Measurements from ENCODE around the gene SRGAP2B.
"Not testable (repeated sequence)": the region's sequence is repeated elsewhere in the genome, so short reads cannot be mapped to it uniquely, and the experiment has no call there.

Gene SRGAP2B

DNA sequence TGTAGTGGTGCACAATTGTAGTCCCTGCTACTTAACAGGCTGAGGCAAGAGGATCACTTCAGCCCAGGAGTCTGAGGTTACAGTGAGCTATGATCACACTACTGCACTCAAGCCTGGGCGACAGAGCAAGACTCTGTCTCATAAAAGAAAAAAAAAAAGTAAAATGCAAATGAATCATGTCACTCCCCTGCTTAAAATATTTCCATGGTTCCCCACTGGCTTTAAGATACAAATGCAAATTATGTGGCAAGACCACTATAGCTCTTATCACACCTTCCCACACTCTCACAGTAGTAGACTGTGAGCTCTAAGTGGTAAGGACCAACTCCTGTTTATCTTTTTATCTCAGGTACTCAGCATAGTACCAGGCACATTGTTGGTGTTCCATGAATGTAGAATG, 53.6 kb downstream of the SRGAP2B start:
- DNase-seq, result not testable (repeated sequence)

DNA sequence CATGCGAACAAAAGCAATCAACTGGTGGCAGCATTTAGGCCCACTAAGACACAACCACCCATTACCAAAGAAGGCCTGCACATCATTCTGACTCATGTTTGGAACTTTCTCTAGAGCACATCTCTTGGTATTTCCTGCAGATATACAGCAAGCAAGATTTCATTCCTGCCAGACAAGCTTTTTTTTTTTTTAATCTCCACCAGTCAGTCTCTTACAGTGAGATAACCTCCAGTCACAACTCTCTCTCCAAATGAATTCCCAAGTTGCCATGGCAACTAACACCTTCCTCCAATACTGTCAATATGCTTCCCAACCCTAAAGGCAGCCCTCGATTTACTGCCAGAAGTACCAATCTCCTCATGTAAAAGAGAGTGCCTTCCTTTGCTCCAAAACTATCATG, 59.1 kb downstream of the SRGAP2B start:
- DNase-seq, result not testable (repeated sequence)

DNA sequence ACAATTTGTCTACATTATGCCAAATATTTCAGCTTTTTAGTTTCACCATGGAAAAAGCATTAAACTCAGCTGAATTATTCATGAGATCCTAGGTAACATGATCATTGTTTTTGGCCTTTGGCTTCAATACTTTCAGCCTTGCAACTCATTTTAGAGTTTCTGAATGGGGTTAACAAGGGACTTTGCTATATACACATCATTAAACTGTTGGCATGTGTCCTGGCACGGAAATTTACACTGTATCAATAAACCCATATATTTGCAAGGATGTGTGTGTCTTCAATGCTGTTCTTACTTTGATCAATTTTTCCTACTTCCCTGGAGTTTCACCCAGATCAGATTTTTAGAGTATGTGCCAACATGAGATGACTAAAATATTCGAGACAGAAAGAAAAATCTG, 61.6 kb downstream of the SRGAP2B start:
- DNase-seq, result not testable (repeated sequence)

DNA sequence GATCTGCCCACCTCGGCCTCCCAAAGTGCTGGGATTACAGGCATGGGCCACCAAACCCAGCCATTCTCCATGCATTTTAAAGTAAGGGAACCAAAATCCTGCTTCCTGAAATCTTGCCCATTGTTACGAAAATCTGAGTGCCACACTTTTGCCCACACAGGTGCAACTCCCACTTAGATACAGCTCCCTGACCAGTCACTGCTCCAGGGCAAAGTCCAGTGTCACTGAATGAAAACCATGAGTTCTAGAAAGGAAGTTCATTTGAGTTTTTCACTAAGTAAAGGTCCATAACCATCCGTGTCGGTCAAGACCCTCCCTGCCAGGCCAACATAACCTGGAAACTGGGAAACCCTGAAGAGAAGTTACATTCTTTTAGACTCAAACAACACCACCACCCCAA, 67.9 kb downstream of the SRGAP2B start:
- DNase-seq, result not testable (repeated sequence)

DNA sequence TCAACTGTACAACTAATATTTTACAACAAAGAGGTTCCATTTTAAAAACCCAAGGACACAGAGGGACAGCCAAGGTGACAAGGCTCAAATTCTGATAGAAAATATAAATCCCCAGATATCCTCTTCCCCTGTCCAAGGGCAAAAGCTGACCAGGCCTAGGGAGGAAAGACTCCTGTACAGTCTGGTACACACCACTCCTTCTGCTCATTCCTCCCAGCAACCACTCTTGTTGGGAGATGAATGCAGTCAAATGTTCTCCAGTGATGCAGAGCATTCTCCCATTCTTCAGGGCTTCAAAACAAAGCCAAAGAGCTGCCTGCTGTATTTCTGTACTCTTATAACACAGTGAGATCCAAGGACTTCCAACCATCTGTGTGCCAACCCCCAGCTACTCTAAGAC, 69.8 kb downstream of the SRGAP2B start:
- not testable (repeated sequence) for DNase-seq

DNA sequence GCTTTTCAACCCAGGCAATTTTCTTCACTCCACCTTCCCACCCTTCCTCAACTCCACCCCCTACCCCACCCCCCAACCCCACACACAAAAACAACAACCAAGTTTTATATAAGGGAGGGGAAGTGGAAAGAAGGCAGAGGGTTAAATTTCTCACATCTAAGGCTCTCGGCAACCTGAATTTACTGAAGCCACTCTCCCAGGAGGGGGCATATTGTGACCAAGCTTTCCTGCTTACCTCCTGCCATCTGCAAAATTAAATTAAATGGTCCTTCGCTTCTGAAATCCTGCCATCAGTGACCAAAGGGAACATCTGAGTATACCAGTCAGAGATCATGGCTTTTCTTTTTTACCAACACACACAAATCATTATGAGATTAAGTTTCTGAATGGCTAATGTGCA, 72.9 kb downstream of the SRGAP2B start:
- not testable (repeated sequence) for DNase-seq

DNA sequence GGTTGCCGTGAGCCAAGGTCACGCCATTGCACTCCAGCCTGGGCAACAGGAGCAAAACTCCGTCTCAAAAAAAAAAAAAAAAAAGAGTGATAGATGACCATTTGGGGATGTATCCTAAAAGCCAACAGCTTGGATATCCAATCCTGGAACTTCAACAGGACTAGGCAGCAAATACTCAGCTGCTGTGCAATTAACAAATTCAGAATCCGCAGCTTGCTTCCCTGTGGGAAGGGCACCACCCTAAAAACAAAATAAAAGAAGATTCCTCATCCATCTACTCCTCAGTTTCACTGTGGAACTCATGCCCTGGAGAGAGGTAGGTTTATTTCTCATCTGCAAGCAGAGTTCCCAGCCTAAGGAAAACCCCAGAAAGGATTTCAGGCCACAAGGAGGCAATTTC, 73.4 kb downstream of the SRGAP2B start:
- not testable (repeated sequence) for DNase-seq

DNA sequence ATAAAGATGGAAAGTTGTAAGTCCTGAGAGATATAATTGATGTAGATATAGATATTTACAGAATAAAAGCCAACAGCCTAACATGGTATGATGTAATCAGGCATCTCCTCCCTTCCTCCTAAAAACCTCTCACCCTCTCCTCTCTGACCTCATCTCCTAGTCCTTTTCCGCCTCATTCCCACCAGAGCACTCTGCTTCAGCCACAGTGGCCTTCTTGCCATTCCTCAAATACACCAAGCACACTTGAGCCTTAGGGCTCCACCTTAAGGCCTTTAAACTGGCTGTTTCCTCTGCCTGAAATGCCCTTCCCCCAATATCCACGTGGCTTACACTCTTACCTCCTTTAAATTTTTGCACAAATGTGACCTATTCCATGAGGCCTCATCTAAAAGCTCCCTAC, 75.4 kb downstream of the SRGAP2B start:
- DNase-seq, result not testable (repeated sequence)

DNA sequence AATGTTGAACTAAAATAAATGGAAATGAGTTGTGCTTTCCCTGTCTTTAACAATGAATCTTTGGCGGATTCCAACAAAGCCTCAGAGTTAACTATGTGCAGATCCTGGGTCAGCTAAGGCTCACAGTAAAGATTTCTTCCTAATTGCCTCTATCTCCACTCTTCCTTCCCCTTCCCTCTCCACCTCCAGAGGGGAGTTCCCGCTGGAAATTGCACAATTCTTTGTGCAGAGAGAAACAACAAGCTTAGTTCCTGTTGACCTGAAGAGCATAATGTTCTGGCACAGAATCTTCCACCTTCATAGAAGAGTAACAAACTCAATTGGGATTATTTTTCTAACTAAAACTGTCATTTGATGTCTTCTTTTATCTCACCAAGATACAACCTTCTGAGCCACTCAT, 77.4 kb downstream of the SRGAP2B start:
- not testable (repeated sequence) for DNase-seq

DNA sequence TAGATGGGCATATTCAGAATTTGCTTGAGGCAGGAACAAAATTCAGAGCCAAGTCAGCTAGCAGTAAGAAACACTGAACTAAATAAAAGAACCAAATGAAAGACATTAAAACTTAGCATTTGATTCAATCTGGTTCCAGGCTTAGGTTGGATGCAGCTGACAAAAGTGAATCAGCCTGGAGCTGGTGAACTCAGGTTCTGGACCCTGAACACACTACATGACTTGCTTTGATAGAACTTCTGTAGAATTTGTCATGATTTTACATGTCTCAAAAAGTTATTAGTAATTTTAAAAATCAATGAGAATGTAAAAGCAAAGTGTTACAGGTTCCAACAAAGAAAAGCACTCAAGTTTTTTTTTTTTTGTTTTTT, 78.7 kb downstream of the SRGAP2B start:
- DNase-seq, result not testable (repeated sequence)

DNA sequence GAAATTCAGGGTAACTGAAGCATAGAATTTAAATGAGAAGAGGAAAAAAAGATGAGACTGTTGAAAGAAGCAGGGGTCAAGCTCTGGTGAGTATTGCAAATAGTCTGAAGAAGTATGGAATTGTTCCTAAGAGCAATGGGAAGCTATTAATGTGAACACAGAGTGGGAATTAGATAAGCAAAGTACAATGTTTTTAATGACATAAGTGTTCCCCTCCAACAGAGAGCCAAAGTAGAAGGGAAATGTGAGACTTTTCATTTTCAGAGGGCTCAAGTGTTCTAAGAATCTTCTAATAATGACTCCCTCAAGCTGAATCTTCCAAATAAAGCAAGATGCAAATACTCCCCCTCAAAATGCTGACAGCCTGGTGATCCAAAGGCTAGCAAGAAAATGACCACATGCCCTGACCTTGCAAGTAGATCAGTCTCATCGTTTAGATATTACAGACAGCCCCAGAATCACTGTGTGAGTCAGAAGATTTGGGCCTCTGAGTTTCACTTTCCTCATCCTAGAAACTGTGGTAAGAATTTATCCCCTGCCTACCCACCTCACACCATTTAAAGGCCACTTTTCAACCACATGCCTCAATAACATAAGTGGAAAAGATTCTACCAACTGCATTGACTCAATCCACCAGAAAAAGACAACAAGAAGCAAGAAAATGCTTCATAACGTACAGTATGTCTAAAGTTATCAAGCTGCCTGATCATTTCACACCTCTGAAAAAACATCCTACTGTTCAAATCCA, 79.2 kb downstream of the SRGAP2B start:
- not testable (repeated sequence) for DNase-seq

DNA sequence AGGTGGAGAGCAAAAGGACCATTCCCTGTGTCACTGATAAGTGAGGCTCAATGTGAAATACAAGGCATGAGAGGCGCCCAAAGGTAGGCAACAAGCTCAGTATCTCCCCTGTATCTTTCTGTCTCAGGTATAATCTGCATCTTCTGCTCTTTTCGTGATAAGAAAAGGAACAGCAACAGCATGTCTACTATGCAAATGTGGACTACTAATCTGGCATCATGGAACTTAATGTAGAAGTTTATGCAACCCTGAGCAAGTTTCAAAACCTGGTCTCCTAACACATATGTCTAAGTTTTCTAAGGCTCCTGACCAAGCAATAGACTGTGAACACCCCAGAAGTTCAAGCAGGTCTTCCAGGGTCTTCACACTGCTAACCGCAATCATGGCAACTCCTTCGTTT, 81.8 kb downstream of the SRGAP2B start:
- not testable (repeated sequence) for DNase-seq

DNA sequence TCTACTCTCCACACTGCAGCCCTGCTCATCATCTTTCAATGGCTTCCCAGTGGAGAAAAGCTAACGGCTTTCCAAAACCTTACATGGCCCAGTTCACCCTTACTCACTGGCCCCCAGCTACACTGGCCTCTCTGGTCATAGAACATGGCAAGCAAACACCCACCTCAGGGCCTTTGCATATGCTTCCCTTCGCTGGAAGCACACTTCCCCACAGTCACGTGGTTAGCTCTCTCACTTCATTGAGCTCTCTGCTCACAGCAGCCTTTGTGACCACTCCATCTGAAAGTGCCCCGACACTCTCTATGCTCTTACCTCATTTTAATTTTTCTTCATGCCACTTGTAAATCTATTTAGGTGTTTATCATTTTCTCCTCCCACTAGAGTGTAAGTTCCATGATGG, 83.3 kb downstream of the SRGAP2B start:
- not testable (repeated sequence) for DNase-seq

DNA sequence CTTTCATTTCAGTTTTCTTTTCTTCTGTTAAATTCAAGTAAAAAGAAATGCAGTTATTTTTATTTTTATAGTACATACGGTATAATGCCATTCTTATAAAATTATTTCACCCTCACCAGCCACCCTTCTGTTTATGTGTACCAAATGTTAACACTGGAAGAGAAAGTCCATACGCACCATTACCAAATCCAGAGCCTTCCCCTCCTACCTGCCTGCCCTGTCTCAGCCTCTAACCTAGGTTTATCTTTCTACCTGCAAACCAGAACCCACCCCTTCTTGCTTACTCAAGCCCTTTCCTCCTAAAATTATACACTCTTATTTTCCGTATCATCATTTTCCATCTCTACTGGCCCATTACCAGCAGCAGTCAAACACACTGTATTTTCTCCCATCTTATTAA, 84.5 kb downstream of the SRGAP2B start:
- not testable (repeated sequence) for DNase-seq

DNA sequence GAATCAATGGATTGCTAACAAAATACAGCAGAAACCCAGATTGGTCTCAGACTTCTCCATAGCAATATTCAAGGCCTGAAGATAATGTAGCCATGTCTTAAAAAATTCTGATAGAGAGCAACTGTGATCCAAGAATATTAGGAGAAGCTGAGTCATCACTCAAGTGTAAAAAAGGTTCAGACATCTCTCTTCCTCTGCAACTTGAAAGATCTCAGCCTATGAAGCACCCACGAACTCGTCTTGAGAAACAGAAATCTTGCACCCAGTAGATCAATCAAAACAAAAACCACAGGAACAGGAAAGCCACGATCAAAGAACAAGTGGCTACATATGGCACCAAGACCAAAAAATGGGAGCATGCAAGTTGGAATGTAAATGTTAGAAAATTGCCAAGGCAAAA, 85.2 kb downstream of the SRGAP2B start:
- DNase-seq, result not testable (repeated sequence)

DNA sequence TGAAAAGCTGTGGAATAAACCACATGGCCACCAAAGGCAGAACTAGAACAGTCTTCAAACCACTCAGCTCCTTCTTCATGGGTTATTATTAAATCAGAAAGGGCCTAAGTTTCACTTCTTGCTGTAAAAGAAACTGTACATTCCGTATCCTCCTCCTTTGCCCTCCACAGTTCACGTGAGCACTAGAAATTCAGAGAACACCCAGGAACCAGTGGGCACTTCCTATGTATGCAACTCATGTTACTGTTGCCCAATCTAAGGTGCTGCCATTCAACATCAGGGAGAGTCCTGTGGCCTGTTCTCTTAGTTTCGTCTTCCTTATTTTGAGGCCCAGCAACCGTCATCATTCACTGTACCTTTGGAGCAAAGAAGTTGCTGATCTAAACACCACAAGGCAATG, 86.7 kb downstream of the SRGAP2B start:
- DNase-seq, result not testable (repeated sequence)

DNA sequence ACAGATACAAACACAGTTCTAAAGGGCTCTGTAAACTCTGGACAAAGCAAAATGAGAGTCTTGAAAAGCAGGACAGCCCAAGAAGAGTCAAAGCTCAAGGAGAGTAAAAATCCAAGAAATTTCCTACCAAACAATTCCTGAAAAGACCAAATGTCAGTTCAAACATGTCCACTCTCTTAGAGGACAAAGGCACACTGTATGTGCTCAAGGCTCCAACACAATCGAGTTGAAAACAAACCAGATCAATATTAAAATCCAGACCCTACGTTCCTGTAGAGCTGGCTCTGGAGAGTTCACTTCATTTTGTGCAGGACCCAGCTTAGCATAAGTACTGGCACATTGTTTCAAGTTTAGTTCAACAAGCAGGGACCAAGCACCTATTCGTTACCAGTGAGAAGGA, 90.0 kb downstream of the SRGAP2B start:
- not testable (repeated sequence) for DNase-seq

DNA sequence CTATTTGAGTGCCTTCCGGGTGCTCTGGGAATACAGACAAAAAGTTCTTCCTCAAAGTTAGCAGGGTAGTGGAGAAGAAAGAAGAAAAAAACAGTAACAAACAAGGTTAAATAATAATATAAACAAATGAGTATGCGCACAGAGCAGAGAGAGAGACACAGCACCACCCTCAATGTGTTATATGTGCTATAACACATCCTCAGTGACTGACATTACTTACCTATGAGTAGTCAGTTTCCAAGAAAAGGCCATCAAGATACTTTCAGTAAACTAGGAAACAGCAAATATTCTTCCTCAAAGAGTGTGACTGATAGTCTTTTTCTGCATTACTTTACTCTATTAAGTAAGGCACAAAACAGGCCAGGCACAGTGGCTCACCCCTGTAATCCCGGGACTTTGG, 93.7 kb downstream of the SRGAP2B start:
- DNase-seq, result not testable (repeated sequence)

DNA sequence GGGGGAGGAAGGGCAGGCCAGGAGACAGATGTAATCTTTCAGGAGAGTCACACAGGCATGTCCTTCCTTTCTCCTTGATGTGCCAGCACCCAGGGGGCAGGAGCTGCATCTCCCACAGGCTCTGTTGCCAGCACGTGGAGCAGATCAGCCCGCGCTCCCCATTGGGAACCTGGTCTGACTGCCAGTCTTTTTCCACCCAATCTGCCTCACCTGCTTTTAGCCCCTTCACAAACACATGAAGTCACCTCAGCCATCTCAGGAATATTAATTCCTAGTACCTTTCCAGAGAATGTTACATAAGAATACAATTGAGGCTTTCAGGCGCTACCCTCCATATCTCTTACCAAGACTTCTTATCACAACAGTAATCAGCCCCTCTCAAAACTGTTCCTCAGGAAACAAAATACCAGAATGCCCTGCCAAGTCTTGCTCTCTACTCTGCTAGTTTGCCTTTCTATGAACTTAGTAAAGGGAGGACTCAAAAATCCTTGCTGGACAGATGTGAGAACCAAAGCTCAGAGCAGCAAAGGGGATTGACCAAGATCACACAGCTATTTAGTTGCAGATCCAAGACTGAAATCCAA, 94.3 kb downstream of the SRGAP2B start:
- not testable (repeated sequence) for DNase-seq

DNA sequence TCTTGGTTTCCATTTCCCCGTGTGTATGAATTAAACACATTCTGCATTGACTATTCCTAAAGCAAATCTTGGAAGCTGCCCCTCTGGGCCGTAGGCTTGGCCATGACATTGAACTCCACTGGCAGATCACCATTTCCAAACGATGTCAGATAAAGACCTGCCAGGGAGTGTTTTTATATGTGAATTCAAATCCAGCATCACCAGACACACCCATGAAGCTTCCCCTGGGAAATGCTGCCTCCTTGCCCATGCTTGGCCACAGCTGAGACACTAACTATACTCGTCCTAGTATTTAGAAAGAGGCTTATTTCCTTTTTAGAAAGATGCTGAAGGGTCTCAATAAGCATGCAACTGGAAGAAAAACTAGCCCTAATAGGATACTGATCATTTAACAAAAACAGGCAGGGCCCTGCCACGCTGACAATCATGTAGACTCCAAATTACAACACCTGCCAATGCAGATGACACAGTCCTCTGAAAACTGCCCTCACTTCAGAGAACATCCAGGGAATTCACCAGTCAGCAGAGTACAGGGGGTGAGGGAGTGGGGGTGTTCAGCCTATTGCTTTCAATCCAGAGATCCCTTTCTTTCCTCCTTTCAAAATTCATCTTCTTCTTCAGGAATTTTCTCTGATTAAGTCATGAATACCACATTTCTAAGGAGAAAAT, 94.9 kb downstream of the SRGAP2B start:
- not testable (repeated sequence) for DNase-seq

DNA sequence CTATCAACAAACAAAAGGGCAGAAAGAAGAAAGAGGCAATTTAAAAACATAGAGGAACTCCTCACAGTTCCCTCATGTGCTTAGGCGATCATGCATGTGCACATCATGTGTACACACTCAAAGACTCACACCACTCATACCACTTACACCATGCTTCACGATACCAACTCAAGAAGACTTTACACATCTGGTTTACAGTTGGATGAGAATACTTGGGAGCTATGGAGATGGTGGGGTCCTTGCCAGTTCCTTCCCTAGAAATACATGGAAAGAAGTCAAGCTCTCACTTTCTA, 96.2 kb downstream of the SRGAP2B start:
- DNase-seq, result not testable (repeated sequence)

DNA sequence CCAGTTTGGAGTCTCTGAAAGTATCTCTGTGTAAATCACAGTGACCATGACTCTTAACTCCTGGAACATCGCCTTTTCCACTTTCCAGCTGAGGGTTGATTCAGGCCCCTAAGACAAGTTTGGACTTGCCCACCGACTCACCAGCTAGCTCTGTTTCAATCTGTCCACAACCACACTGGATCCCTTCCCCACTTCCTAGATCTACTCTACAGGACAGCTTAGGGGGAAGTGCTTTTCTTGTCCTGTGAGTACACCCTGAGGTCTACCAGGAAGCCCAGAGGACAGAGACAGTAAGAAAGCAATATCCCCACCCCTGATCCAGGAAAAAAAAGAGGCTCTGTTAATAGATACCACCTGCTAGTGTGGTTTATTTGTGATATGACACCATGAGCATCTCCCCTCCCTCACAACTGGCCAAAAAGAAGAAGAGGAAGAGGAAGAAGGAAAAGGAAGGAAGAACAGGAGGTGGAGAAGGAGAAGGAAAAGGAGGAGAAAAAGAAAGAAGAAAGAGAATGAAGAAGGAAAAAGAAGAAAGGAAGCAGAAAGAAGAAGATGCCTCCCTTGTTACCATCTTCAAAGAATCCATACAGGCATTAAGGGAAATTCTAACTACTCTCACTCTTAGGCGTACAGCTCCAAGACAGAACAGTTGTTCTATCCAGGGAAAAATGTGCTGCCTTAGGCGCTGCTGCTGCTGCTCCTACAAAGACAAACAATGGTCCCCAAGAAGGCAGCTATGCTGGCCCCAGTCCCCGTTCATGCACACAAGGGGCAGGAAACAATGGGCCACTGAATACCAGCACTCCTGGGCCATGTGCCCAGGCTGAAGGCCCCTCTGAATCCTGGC, 96.8 kb downstream of the SRGAP2B start:
- DNase-seq, result not testable (repeated sequence)

DNA sequence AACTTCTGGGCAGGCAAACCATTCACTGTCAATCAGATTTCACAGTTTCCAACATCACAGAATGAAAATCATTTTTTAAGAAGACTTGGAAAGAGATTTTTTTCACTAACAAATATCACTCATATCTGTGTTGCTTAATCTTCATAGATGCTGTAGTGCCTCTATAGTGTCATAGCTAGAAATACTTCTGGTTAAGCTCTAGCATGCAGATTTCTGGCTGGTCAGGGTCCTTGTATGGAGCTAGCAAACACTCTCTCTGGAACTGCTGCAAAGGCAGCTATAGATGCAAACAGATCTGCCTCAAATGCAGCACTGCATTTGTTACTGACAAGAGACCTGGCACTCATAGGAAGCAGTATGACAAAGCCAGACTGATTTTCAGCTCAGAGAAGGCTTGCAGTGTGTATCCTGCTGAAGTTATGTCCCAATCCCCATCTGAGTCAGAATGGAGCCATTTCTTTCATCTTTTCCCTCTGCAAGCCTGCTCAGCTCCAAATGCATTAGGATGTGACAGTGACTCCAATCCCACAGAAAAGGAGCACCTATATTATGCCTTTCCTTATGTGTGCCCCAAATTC, 99.2 kb downstream of the SRGAP2B start:
- not testable (repeated sequence) for DNase-seq

All from activated CD4-positive, alpha-beta T cell treated with anti-CD3 and anti-CD28 coated beads, Interleukin-2, amount 50 U/mL, for 48 hours (primary cell).